Measurements from ENCODE around the gene RAB3C.

DNA sequence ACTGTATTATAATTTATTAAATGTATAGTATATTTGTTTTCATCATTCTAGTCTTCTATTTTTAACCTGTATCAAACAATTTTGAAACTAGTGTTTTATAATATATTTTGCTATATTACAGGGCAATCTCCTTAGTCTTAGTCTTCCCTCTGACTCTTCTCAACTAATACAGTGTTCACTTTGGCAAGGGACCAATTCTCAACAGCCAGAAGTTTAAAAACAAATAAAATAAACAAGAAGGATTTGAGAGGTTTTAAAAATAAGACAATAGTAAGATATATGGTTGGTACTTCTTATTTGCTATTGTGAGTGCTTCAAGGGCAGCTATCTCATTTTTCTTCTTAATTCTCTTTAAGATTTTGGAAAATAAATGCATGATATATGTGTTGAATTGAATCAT, 167.2 kb downstream of the RAB3C start:
- TF ChIP-seq, protein P1, sequence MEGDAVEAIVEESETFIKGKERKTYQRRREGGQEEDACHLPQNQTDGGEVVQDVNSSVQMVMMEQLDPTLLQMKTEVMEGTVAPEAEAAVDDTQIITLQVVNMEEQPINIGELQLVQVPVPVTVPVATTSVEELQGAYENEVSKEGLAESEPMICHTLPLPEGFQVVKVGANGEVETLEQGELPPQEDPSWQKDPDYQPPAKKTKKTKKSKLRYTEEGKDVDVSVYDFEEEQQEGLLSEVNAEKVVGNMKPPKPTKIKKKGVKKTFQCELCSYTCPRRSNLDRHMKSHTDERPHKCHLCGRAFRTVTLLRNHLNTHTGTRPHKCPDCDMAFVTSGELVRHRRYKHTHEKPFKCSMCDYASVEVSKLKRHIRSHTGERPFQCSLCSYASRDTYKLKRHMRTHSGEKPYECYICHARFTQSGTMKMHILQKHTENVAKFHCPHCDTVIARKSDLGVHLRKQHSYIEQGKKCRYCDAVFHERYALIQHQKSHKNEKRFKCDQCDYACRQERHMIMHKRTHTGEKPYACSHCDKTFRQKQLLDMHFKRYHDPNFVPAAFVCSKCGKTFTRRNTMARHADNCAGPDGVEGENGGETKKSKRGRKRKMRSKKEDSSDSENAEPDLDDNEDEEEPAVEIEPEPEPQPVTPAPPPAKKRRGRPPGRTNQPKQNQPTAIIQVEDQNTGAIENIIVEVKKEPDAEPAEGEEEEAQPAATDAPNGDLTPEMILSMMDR (conservative IDR thresholded peaks at IDR 0.05), result no peak
- TF ChIP-seq ZFX (IDR thresholded peaks at IDR 0.05), result no peak
